GM12872 (cell line): Measurements from ENCODE around the gene RSRC2.

Experiments used
- CTCF ChIP-seq: IDR thresholded peaks from 3 replicates; pipeline ENCODE4 v1.5.1; 2011; ENCODE audit warnings: low read depth, mild to moderate bottlenecking, low read length, moderate library complexity; ENCODE audit not compliant: insufficient read depth

Gene RSRC2

GRCh38 chr12:122467983-122468382 lies 58.8 kb downstream of the RSRC2 start:
- TF ChIP-seq CTCF = no peak

DNA sequence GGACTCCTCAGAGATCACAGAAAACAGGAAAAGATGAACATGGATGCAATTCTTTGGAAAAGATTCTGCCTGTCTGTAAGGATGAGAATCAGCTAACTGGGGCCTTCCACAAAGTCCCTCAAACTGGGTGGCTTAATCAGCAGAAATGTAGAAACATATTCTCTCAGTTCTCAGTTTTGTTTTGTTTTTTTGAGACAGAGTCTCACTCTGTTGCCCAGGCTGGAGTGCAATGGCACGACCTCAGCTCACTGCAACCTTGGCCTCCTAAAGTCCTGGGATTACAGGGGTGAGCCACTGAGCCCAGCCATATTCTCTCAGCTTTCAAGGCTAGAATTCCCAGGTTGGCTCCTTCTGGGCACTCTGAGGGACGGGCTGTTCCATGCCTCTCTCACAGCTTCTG lies 66.1 kb downstream of the RSRC2 start:
- no peak for TF ChIP-seq CTCF

DNA sequence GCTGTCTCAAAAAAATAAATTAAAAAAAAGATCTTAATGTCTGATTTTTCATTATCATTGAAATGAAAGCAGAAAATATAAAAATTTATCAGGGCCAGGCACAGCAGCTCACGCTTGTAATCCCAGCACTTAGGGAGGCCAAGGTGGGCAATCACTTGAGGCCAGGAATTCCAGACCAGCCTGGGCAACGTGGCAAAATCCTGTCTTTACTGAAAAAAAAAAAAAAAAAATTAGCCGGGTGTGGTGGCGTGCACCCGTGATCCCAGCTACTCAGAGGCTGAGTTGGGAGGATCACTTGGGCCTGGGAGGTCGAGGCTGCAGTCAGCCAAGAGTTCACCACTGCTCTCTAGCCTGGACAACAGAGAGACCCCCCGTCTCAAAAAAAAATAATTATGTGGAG lies 66.7 kb downstream of the RSRC2 start:
- TF ChIP-seq CTCF = no peak

- TF ChIP-seq CTCF = no peak
Measured at GRCh38 chr12:122459211-122459610, 67.5 kb downstream of the RSRC2 start.

- TF ChIP-seq CTCF = no peak
Measured at GRCh38 chr12:122458105-122459035, 68.4 kb downstream of the RSRC2 start.

- no peak for TF ChIP-seq CTCF
Measured at GRCh38 chr12:122457627-122458026, 69.1 kb downstream of the RSRC2 start.

GRCh38 chr12:122454739-122455138 lies 72.0 kb downstream of the RSRC2 start:
- TF ChIP-seq CTCF = no peak
